ENCODE measurements around the gene DNHD1.

The DNHD1 gene

DNA sequence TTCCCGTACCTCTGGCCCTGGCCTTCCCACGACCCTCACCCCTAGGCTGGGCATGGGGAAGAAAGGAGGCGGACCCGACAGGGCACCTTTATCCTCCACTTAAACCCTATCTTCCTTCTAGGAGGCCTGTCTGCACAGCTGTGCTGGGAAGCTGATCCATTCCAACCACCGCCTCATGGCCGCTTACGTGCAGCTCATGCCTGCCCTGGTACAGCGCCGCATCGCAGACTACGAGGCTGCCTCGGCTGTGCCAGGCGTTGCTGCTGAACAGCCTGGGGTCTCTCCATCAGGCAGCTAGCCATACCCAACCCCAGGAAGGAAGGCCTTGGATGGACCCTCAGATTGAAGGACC lies 15.2 kb upstream of the DNHD1 start:
- Histone ChIP-seq H3K4me3 (ENCODE audit: insufficient read length, low read depth) (peak overlapping the region; percentile 98), H3K4me1 (ENCODE audit: insufficient read depth, insufficient read length) (no peaks in the 10 kb centered on the region), H3K36me3 (ENCODE audit: insufficient read depth, insufficient read length, low read length) (peaks cover 84% of the 10 kb centered on the region), H3K9ac (ENCODE audit: insufficient read length, low read depth) (peak overlapping the region; percentile 97), H3K9me3 (ENCODE audit: insufficient read depth, low read length) (no peaks in the 10 kb centered on the region), H3K27me3 (ENCODE audit: insufficient read depth, insufficient read length) (no peaks in the 10 kb centered on the region)
- no peak for DNase-seq (ENCODE audit: low read depth, low spot score)
- no peak for TF ChIP-seq SUZ12 (IDR thresholded peaks at IDR 0.05; ENCODE audit: extremely low read depth, insufficient read depth, insufficient read length)
- TF ChIP-seq YY1 (IDR thresholded peaks at IDR 0.05; ENCODE audit: insufficient read depth, insufficient read length) = no peak
- TF ChIP-seq ZNF274 (IDR thresholded peaks at IDR 0.05; ENCODE audit: low read depth, low read length) = no peak

DNA sequence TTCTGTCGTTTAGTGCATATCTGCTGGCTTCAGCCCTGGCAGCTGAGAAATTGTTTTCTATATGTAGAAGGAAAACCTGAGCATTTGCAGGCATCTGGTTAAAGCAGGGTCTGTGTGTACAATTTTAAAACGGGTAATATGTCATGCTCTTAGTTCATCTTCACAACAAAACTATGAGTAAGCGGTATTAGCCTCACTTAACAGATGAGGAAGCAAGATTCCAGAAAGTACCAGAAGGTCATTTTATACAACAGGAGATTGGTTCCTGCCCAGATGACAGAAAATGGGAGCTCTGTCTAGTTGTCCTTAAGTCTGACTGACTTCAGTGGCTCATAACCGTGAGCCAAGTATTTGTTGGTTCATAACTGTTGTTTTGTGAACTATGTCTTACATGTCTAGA lies 14.6 kb upstream of the DNHD1 start:
- no peak for DNase-seq (ENCODE audit: low read depth, low spot score)
- Histone ChIP-seq H3K4me1 (ENCODE audit: insufficient read depth, insufficient read length) (no peaks in the 10 kb centered on the region), H3K9ac (ENCODE audit: insufficient read length, low read depth) (peak overlapping the region; percentile 97), H3K27me3 (ENCODE audit: insufficient read depth, insufficient read length) (no peaks in the 10 kb centered on the region), H3K4me3 (ENCODE audit: insufficient read length, low read depth) (peak overlapping the region; percentile 98), H3K9me3 (ENCODE audit: insufficient read depth, low read length) (no peaks in the 10 kb centered on the region), H3K36me3 (ENCODE audit: insufficient read depth, insufficient read length, low read length) (peaks cover 81% of the 10 kb centered on the region)
- TF ChIP-seq ZNF274 (IDR thresholded peaks at IDR 0.05; ENCODE audit: low read depth, low read length) (no peak), YY1 (IDR thresholded peaks at IDR 0.05; ENCODE audit: insufficient read depth, insufficient read length) (no peak), SUZ12 (IDR thresholded peaks at IDR 0.05; ENCODE audit: extremely low read depth, insufficient read depth, insufficient read length) (no peak)

DNA sequence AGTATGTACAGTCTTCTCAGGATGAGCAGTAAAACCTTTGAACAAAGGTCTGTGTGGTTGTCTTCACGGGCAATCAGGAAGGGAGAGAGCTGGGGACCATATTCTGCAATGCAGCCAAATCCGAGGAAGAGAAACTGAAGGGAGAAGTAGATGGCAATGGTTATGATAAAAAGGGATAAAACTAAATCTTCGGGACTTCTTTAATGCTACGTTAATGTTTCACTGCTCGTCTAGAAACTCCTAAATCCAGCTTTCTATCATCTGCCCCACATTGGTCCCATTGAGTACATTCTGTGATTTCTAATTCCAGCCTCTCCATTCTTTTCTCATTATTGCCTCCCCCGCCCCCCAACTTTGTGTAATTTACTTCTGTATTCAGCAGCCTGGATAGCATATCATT lies 14.1 kb upstream of the DNHD1 start:
- H3K36me3 ChIP-seq (ENCODE audit: insufficient read depth, insufficient read length, low read length) = peaks cover 79% of the 10 kb centered on the region
- DNase-seq (ENCODE audit: low read depth, low spot score) = no peak

DNA sequence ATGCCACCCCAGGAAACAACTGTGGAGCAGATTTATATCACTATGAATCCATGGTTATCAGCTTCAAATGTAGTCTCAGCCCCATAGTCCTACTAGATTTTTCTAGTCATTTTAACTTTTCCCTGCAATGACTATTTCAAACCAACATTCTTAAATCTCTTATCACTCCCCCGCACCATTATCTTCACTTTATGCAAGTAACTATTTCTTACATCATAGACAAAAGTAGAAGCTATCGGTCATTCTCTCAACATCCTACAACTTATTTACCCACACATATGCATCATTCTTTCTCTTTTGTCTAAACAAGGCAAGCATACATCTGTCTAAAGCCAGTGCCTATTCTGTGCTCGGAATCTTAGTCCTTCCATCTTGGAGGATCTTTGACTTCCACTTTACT lies 11.4 kb upstream of the DNHD1 start:
- Histone ChIP-seq H3K36me3 (ENCODE audit: insufficient read depth, insufficient read length, low read length) (peaks cover 67% of the 10 kb centered on the region), H3K9me3 (ENCODE audit: insufficient read depth, low read length) (no peaks in the 10 kb centered on the region), H3K4me3 (ENCODE audit: insufficient read length, low read depth) (no peak overlapping the region), H3K9ac (ENCODE audit: insufficient read length, low read depth) (no peak overlapping the region), H3K4me1 (ENCODE audit: insufficient read depth, insufficient read length) (no peaks in the 10 kb centered on the region), H3K27me3 (ENCODE audit: insufficient read depth, insufficient read length) (no peaks in the 10 kb centered on the region)
- DNase-seq (ENCODE audit: low read depth, low spot score) = no peak
- TF ChIP-seq SUZ12 (IDR thresholded peaks at IDR 0.05; ENCODE audit: extremely low read depth, insufficient read depth, insufficient read length) (no peak), YY1 (IDR thresholded peaks at IDR 0.05; ENCODE audit: insufficient read depth, insufficient read length) (no peak), ZNF274 (IDR thresholded peaks at IDR 0.05; ENCODE audit: low read depth, low read length) (no peak)

More for the DNA sequence above, 14.1 kb upstream of the DNHD1 start:
- Histone ChIP-seq H3K4me1 (ENCODE audit: insufficient read depth, insufficient read length) (no peaks in the 10 kb centered on the region), H3K9me3 (ENCODE audit: insufficient read depth, low read length) (no peaks in the 10 kb centered on the region), H3K4me3 (ENCODE audit: insufficient read length, low read depth) (no peak overlapping the region), H3K9ac (ENCODE audit: insufficient read length, low read depth) (no peak overlapping the region), H3K27me3 (ENCODE audit: insufficient read depth, insufficient read length) (no peaks in the 10 kb centered on the region)
- TF ChIP-seq SUZ12 (IDR thresholded peaks at IDR 0.05; ENCODE audit: extremely low read depth, insufficient read depth, insufficient read length) = no peak

DNA sequence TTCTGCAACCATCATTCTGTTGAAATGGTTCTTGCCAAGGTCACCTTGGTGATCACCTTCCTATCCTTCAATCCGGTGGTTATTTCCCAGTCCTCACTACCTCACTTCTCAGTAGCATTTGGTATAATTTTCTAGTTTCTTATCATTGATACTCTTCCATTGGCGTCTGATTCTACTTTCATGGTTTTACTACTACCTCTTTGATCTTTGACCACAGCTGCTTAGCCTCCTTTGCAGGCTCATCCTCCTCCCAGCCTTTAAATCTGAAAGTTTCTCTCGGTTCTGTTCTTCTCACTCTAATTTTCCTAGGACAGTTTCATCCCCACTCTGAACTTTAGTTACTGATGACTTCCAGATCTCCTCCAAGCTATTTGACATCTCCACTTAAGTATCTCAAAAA lies 10.8 kb upstream of the DNHD1 start:
- peaks cover 67% of the 10 kb centered on the region for H3K36me3 ChIP-seq (ENCODE audit: insufficient read depth, insufficient read length, low read length)

DNA sequence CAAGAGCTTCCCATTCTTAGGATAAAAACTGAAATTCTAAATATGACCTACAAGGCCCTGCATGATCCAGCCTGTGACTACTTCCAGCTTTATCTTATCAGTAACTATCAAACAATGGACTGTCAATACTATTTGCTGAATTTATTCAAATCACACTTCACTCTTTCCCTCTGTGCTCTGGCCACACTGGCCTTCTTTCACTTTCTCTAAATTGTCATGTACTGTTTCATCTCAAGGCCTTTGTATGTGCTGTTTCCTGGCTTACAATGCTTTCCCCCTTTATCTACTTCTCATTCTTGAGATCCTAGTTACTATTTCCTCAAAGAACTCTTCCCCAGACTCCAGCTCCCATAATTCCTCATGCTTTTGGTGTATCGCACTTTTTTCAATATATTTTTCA lies 10.1 kb upstream of the DNHD1 start:
- Histone ChIP-seq H3K9me3 (ENCODE audit: insufficient read depth, low read length) (no peaks in the 10 kb centered on the region), H3K9ac (ENCODE audit: insufficient read length, low read depth) (no peak overlapping the region), H3K27me3 (ENCODE audit: insufficient read depth, insufficient read length) (no peaks in the 10 kb centered on the region), H3K4me3 (ENCODE audit: insufficient read length, low read depth) (no peak overlapping the region), H3K4me1 (ENCODE audit: insufficient read depth, insufficient read length) (no peaks in the 10 kb centered on the region), H3K36me3 (ENCODE audit: insufficient read depth, insufficient read length, low read length) (peaks cover 69% of the 10 kb centered on the region)
- no peak for DNase-seq (ENCODE audit: low read depth, low spot score)
- TF ChIP-seq ZNF274 (IDR thresholded peaks at IDR 0.05; ENCODE audit: low read depth, low read length) (no peak), YY1 (IDR thresholded peaks at IDR 0.05; ENCODE audit: insufficient read depth, insufficient read length) (no peak), SUZ12 (IDR thresholded peaks at IDR 0.05; ENCODE audit: extremely low read depth, insufficient read depth, insufficient read length) (no peak)

More for the DNA sequence above, 10.8 kb upstream of the DNHD1 start:
- DNase-seq (ENCODE audit: low read depth, low spot score) = no peak
- Histone ChIP-seq H3K4me3 (ENCODE audit: insufficient read length, low read depth) (no peak overlapping the region), H3K9me3 (ENCODE audit: insufficient read depth, low read length) (no peaks in the 10 kb centered on the region), H3K4me1 (ENCODE audit: insufficient read depth, insufficient read length) (no peaks in the 10 kb centered on the region), H3K9ac (ENCODE audit: insufficient read length, low read depth) (no peak overlapping the region), H3K27me3 (ENCODE audit: insufficient read depth, insufficient read length) (no peaks in the 10 kb centered on the region)
- TF ChIP-seq ZNF274 (IDR thresholded peaks at IDR 0.05; ENCODE audit: low read depth, low read length) (no peak), YY1 (IDR thresholded peaks at IDR 0.05; ENCODE audit: insufficient read depth, insufficient read length) (no peak)

DNA sequence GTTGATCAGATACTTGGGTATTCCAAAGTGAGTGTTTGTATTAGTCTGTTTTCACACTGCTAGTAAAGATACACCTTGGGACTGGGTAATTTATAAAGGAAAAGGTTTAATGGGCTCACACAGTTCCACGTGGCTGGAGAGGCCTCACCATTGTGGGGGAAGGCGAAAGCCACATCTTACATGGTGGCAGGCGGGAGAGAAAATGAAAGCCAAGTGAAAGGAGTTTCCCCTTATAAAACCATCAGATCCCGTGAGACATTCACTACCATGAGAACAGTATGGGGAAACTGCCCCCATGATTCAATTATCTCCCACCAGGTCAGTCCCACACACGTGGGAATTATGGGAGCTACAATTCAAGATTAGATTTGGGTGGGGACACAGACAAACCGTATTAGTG lies 8.7 kb upstream of the DNHD1 start:
- peaks cover 63% of the 10 kb centered on the region for H3K36me3 ChIP-seq (ENCODE audit: insufficient read depth, insufficient read length, low read length)
- TF ChIP-seq SUZ12 (IDR thresholded peaks at IDR 0.05; ENCODE audit: extremely low read depth, insufficient read depth, insufficient read length) (no peak), YY1 (IDR thresholded peaks at IDR 0.05; ENCODE audit: insufficient read depth, insufficient read length) (no peak), ZNF274 (IDR thresholded peaks at IDR 0.05; ENCODE audit: low read depth, low read length) (no peak)
- H3K9ac ChIP-seq (ENCODE audit: insufficient read length, low read depth) = no peak overlapping the region
- no peak overlapping the region for H3K4me3 ChIP-seq (ENCODE audit: insufficient read length, low read depth)
- no peaks in the 10 kb centered on the region for H3K27me3 ChIP-seq (ENCODE audit: insufficient read depth, insufficient read length)
- no peaks in the 10 kb centered on the region for H3K4me1 ChIP-seq (ENCODE audit: insufficient read depth, insufficient read length)
- DNase-seq (ENCODE audit: low read depth, low spot score) = no peak
- H3K9me3 ChIP-seq (ENCODE audit: insufficient read depth, low read length) = no peaks in the 10 kb centered on the region

- DNase-seq (ENCODE audit: low read depth, low spot score) = no peak
- Histone ChIP-seq H3K4me3 (ENCODE audit: insufficient read length, low read depth) (no peak overlapping the region), H3K27me3 (ENCODE audit: insufficient read depth, insufficient read length) (no peaks in the 10 kb centered on the region), H3K9me3 (ENCODE audit: insufficient read depth, low read length) (no peaks in the 10 kb centered on the region), H3K36me3 (ENCODE audit: insufficient read depth, insufficient read length, low read length) (peaks cover 62% of the 10 kb centered on the region), H3K4me1 (ENCODE audit: insufficient read depth, insufficient read length) (no peaks in the 10 kb centered on the region), H3K9ac (ENCODE audit: insufficient read length, low read depth) (no peak overlapping the region)
- TF ChIP-seq ZNF274 (IDR thresholded peaks at IDR 0.05; ENCODE audit: low read depth, low read length) = no peak
- TF ChIP-seq SUZ12 (IDR thresholded peaks at IDR 0.05; ENCODE audit: extremely low read depth, insufficient read depth, insufficient read length) = no peak
- no peak for TF ChIP-seq YY1 (IDR thresholded peaks at IDR 0.05; ENCODE audit: insufficient read depth, insufficient read length)
Measured at GRCh38 chr11:6488821-6489220, 8.3 kb upstream of the DNHD1 start.

All from NT2/D1 (cell line).